ENCODE data around the gene CHPF.

DNA sequence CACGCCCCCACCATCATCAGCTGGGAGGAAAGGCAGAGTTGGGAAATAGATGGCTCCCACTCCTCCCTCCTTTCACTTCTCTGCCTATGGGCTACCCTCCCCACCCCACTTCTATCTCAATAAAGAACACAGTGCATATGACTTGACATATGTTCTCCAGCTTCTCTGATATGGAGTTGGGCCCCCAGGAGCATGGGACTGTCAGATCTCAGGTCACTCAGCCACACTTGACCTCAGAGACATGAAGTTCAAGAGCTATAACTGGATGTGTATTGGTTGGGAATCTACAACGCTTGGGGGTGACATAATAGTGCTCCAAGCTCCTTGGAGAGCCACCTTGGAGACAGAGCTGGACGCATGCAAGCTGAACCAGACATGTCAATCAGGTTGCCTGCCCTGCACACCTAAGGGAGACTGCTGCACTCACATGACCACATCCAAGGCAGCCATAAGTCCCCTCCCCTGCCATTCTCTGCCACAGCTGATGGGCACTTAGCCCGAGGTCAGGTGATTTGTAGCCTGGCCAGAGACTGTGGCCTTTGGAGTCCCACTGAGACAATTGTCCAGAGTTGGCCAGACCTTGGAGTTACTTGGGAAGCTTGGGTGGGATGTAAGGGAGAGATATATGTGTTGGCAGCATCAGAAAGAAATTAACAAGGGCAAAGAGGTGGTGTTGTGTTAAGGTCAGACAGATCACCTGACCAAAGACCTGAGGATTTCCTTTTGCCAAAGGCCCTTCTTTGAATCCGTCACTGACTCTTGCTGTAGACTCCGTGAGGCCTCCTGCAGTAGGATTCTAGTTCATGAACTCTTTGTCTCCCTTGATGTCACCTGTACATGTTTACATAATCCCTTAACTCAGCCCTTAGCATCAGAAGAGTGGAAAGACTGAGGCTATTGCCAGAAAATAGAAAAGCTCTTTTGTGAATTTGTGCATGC, 32.2 kb upstream of the CHPF start:
- no peak for TF ChIP-seq EZH2 (IDR thresholded peaks at IDR 0.05; ENCODE audit: borderline replicate concordance)
- TF ChIP-seq, protein P1, sequence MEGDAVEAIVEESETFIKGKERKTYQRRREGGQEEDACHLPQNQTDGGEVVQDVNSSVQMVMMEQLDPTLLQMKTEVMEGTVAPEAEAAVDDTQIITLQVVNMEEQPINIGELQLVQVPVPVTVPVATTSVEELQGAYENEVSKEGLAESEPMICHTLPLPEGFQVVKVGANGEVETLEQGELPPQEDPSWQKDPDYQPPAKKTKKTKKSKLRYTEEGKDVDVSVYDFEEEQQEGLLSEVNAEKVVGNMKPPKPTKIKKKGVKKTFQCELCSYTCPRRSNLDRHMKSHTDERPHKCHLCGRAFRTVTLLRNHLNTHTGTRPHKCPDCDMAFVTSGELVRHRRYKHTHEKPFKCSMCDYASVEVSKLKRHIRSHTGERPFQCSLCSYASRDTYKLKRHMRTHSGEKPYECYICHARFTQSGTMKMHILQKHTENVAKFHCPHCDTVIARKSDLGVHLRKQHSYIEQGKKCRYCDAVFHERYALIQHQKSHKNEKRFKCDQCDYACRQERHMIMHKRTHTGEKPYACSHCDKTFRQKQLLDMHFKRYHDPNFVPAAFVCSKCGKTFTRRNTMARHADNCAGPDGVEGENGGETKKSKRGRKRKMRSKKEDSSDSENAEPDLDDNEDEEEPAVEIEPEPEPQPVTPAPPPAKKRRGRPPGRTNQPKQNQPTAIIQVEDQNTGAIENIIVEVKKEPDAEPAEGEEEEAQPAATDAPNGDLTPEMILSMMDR (IDR thresholded peaks at IDR 0.05; ENCODE audit: poor library complexity), result no peak

Data from hepatocyte (in vitro differentiated cells).